Fibroblast of skin of right biceps (primary cell): ENCODE measurements around the gene FREM1.
A peak's percentile ranks its signal among the peaks of the same experiment; 100 is the strongest.
"Not testable (repeated sequence)": the region's sequence is repeated elsewhere in the genome, so short reads cannot be mapped to it uniquely, and the experiment has no call there.

Experiments used
- DNase-seq: peaks from one replicate; pipeline ENCODE4 v3.0.0-alpha.2; 2013

FREM1 gene, protein sequence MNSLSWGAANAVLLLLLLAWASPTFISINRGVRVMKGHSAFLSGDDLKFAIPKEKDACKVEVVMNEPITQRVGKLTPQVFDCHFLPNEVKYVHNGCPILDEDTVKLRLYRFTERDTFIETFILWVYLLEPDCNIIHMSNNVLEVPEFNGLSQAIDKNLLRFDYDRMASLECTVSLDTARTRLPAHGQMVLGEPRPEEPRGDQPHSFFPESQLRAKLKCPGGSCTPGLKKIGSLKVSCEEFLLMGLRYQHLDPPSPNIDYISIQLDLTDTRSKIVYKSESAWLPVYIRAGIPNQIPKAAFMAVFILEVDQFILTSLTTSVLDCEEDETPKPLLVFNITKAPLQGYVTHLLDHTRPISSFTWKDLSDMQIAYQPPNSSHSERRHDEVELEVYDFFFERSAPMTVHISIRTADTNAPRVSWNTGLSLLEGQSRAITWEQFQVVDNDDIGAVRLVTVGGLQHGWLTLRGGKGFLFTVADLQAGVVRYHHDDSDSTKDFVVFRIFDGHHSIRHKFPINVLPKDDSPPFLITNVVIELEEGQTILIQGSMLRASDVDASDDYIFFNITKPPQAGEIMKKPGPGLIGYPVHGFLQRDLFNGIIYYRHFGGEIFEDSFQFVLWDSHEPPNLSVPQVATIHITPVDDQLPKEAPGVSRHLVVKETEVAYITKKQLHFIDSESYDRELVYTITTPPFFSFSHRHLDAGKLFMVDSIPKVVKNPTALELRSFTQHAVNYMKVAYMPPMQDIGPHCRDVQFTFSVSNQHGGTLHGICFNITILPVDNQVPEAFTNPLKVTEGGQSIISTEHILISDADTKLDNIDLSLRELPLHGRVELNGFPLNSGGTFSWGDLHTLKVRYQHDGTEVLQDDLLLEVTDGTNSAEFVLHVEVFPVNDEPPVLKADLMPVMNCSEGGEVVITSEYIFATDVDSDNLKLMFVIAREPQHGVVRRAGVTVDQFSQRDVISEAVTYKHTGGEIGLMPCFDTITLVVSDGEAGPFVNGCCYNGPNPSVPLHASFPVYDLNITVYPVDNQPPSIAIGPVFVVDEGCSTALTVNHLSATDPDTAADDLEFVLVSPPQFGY (N-terminal part only)

DNA sequence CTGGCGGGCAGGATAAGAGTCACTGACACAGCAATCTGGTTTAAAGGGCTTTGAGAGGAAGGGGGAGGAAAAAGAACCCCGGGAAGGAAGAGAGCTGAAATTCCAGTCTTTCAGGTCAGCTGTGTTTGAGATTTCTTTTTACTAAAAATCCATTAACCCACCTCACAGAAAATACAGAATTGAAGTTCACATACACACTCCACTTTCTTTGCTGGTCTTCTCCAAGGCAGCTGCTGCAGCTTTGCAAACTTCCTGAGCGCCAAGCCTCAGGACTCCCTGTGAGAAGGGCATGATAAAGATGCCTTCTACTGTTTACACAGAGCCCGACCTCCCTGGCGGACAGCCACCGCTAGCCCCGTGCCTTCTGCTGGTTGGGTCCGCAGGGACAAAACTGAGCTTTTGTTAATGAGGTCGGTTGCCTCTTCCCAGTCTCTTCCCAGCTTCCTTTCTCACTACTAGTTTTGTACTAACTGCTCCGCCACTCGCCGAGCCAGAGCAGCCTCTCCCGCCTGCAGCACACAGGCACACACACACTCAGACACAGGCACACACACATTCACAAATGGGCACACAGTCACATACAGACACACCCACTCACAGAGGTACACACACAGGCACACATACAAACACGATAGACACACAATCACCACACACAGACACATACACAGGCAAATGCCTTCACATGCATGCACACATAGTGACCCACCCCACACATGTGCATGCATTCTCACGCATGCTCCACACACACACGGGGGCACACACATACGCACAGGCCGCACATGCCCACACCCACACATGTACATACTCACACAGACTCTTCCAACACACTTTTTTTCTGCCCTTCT, at the start of gene FREM1:
FREM1 (minus strand) TSS at position 468 of the 845 bp plus-strand sequence. CDS start 41,451 bp downstream, outside the sequence.
- peak; percentile 28 for DNase-seq

DNA sequence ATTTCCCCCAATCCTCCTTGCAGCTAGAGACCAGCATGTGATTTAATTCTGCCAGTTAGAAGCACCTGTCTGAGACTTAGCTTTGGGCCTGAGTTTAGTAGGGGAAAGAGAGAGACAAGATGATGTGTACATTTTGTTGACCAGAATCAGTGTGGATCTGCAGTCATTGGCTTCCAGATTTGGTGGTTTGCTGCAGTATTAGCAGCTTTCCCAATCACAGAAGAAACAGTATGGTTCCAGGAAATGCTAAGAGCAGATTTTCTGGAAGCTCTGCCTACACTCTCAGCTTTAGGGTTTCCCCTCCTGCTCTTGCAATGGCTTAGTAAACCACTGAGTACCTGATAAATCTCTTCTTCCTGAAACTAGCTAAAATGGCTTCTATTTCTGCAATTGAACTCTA, 48.8 kb upstream of the FREM1 start:
- no peak for DNase-seq

DNA sequence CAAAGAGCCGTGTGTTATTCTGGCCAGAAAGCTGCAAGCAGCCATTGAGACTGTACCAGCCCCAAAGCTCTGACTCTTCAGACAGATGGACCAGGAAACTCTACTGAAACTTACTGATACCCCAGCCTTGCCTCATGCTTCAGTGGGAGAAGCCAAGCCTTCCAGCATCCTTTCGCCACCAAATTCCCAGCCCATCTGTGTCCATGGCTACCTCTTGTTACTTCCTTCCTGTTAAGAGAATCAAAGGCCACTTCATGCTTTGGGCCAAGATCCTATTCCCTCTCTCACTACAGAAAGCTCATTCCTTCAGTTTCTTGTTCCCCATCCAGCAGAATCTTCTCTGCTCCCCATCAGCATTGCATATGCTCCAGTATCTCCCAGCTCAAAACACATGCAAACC, 46.9 kb upstream of the FREM1 start:
- no peak for DNase-seq

DNA sequence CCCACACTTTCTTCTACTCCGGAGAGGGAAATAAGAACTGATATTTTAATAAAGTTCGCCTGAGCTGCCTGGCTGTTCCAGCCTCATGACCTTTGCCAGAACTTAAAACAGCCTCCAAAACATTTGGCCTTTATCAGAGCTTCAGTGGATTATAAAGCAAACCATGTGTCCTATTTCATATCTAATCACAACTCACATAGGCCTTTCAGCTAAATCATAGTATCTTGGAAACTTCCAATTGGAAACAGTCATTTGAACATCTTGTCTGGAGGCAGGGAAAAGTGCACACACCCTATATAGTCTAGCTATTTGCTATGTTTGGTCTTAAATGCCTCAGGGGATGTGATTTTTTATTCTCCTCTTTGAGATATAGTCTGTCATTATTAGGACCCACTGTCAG, 46.0 kb upstream of the FREM1 start:
- DNase-seq: no peak

DNA sequence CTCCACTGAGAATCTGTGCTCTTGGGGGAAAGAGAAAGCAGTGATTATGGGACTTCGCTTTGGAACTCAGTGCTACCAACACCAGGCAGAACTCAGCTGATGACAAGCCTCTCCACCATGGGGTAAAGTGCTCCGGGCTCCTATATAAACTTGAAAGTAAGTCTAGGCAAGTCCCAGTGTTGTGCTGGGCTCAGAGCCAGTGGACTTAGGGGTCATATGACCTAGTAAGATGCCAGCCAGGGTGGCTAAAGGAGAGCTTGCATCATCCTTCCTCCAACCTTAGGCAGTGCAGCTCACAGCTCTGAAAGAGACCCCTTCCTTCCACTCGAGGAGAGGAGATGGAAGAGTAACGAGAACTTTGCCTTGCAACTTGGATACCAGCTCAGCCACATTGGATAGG, 35.1 kb upstream of the FREM1 start:
- no peak for DNase-seq

DNA sequence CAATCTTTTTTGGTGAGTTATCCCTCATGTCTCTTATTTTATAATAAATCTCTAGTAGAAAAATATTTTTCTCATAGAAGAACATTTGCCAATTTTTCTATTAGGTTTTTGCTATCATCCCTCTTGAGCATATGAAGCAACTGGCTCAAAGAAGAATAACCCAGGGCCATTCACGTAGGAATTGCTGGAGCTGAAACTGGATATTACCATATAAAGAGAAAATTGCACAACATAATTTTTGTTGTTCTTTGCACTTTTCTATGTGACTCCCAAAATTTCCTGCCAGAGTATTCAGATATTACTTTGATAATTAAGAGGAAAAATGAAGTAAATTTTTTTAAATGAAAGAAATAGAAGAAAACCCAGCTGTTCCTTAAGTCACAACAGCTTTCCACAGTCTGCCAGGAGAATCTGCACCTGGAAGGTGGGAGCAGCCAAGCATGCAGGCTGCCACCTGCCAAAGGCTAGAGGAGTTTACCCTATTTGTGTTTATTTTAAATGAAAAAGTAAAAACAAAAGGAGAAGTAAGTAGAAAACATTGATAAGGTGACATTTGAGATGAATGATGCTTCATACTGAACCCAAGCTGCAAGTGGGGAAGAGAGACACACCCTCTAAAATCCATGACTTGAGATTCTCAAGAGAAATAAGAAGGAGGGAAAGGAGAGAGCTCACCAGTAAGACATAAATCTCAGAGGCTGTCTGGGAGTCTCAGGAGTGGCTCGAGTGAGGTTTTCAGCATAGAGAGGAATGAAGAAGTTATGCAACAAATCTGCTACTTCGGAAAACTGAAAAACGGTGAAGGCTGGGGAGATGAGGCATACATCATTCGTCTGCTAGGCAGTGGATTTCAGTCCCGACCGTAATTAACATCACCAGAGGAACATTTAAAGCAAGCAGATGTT, 31.5 kb upstream of the FREM1 start:
- peak; percentile 5 for DNase-seq

DNA sequence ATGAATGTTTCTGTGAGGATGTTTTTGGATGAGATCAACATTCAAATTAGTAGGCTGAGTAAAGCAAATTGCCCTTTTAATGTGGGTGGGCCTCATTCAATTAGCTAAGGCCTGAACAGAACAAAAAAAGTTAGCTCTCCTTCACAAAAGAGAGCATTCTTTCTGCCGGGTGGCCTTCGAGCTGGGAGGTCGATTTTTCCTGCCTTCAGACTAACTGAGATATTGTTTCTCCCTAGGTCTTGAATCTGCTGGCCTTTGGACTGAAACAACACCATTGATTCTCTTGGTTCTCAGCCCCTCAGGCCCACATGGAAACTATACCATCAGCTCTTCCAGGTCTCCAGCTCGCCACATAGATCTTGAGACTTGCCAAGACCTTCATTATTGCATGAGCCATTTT, 29.1 kb upstream of the FREM1 start:
- no peak for DNase-seq

DNA sequence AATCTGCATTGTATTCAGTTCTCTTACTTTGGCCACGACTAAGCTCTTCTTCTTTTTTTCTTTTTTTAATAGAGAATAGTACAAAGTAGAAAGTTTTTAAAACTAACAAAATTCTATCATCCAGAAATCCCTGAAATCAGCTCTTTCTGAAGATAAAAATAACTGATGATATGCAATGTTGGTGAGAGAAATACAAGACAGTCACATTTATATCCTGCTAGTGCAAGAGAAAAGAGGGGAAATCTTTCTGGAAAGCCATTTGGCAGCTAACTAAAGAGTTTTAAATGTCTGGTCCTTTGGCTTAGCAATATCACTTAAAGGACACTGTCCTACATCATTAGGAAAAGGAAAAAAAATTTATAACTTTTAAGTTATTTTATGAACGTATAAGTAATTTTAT, 27.0 kb upstream of the FREM1 start:
- DNase-seq: no peak

DNA sequence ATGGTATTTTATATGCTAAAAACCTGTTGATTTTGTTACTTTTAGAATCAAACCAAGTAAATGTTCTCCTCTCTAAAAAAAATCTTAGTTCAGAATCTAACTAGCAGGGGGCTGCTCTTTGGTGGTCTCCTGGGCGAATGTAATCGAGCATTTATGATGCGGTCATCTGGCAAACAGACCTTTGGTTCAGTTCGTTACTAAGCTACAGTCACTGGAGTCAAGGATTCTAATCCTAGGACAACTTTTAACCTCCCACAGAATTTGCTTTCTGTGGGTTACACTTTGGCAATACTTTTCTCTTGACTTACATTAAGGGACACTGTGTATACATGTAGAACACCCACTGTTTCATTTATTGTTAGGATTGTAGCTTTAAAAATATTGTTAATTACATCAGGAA, 26.3 kb upstream of the FREM1 start:
- no peak for DNase-seq

DNA sequence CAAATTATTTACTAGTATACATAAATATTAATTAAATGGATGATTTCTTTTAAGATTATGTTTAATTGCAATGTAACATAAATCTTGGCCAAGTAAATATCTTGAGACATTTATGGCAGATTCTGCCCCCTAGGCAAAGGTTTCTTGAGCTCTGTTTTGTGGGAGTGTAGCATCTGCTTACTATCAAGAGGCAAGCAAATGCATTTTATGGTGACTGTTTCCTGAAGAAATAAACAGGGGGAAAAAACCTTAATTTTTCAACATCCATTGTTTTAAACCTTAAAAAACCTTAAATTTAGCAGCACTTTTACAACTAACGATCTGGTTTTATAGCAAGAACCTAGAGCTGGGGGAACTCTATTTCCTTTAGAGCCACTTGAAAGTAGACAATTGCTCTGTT, 25.7 kb upstream of the FREM1 start:
- DNase-seq: no peak

DNA sequence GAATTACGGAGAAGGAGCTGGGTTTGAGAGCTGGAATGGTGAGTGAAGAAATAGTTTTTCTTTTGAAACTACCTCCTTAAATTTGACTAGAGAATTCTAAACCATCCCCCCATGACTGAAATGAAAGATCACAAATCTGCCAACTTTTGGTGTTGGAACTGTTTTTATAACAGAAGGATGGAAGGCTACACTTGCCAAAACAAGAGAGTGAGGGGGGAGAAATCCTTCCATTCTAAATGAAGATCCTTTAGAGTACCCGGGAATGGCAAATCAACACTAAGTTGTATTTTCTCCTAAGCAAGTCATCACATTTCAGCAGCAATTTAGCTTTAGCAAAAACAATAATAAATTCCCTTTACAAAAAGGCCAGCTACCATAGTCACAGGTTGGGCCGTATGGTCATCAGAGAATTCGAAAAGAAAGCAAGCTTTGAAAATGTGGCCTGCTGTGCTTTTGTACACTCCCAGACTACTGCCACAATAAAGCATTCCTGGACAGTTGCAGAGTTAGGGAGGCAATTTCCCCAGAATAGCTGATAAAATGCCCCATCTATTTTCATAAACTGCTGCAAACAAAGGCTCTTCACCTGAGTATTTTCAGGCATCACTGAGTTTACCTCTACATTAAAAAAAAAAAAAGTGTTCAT, 25.0 kb upstream of the FREM1 start:
- no peak for DNase-seq

DNA sequence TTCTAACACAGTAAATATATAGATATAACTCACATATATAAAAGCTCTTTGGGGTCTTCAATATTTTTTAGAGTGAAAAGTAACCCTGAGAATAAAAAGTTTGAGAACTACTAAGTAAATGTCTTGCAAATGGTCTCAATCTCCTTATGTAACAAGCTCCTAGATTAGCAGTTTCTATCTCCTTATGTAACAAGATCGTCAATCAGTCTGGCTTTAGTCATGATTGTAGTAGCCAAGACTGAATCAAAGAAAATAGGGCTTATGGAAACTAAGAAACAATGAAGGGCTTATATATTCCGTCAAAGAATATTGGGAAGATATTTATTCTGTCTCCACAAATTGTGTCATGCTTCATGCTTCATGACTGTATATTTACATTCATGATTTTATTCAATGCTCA, 22.4 kb upstream of the FREM1 start:
- no peak for DNase-seq

DNA sequence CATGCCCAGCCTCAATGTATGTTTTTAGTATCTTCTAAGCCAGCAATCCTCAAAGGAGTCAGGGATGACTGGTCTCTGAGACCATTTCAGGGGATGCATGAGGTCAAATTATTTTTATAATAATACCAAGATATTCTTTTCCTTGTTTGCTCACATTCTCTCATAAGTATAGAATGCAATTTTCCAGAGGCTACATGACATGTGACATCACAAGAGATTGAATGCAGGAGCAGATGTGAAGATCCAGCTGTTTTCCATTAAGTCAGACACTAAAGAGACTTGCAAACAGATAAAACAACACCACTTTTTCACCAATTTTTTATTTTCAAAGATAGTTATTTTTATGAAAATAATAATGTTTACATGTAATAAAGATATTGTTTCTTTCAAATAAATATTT, 22.0 kb upstream of the FREM1 start:
- DNase-seq: peak; percentile 1

DNA sequence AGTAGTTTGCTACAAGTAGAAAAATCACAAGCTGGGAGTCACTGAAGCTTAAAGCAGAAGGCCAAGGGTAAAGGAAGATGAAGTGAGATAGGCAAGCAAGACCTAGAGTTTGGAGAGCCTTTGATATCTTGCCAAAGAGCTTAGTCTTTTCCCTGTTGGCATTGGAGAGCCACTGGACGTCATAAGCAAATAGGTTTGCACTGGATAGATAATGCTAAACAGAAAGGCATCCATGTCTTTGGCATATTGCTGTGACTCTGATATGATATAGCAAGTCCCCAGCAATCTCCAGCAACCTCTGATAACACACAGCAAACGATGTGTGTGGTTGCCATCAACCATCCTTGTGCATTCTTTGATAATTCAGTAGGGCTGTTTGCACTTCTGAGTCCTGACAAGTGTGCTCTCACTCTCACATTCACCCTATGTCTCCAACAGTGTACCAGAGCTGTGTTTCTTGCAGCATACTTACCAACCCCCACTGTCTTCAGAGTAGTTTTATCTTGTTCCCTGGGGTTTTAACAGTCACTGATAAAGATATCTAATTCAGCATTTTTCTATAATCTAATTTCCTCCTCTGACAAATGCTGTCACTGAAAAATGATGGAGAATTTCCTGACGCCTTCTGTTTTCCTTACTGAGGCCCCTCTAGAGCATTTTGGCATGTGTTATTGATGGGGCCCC, 16.9 kb upstream of the FREM1 start:
- DNase-seq: peak; percentile 3

DNA sequence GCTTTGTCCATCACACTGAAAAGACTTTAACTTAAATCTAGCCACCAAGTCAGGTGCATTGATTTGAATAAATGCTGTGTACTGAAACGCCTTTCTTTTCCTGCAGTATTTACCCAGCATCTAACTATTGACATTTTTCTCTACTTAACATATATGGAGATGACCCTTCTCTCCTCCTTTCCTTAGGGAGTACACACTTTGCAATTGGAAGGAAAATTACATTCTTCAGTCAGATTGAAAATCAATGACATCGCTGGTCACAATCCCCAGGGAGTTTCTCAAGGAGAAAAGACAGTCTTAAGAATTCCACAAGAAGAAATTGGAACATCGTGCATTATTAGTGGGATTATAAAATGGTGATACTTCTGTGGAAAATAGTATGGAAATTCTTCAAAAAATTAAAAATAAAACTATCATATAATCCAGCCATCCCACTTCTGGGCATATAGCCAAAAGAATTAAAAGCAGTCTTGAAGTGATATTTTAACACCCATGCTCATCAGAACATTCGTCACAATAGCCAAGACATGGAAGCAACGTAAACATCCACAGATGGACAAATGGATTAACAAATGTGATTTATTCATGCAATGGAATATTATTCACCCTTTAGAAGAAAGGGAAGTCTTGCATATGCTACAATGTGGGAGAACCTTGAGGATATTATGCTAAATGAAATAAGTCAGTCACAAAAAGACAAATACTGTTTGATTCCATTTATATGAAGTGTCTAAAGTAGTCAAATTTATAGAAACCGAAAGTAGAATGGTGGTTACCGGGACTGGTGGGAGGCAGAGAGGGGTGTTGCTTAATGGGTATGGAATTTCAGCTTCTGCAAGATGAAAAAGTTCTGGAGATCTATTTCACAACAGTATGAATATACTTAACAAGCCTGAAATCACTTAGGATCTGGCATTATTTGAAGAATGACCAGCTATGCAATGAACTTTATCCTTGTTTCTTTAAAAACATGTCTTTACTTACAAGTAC, 14.3 kb upstream of the FREM1 start:
- DNase-seq: peak; percentile 63

DNA sequence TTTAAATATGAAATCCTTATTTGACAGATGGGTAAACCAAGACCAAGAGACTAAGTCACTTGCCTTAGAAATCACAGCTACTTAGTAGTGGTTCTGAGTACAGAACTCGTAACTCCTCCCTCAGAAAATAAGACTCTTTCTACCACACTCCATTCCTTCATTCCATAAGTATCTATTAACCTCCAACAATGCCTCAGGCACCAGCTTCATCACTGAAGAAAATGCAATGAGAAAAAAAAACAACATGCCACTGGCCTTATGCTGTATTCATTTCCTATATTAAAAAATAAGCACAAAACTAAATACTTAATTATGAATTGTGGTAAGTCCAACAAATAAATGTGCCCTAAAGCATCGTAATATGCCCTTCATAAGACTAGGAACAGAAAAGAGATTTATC, 13.5 kb upstream of the FREM1 start:
- no peak for DNase-seq

DNA sequence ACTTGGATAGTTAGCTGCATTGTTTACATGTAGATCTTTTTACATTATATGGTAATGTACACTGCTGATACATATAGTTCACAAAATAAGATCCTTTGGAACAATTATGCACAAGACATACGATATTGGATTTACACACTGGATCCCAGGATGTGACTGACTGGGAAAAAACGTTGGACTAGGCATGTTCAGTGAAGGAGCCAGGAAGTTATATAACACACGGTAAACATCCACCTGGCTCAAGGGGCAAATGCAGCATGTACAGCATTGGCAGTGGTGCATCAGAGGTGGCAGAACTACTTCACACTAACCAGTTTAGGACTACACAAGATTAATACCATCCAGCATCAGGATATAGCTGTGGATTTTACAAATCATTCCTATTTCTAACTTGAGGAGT, 10.6 kb upstream of the FREM1 start:
- DNase-seq: not testable (repeated sequence)

DNA sequence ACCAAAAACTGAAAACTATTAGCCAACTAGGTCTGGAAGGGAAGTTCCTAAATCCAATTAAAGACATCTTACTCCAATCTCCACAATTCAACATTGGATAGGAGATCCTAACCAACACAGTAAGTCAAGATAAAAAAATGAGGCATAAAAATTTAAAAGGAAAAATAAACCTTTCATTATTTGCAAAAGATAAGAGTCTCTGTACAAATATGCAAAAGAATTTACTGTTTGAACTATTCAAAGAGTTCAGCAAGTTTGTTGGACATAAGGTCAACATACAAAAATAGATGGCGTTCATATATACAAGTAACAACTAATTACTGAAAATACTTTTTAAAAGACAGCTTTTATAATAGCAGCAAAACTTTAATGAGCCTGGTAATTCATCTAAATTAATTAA, 3.1 kb upstream of the FREM1 start:
- DNase-seq: no peak

DNA sequence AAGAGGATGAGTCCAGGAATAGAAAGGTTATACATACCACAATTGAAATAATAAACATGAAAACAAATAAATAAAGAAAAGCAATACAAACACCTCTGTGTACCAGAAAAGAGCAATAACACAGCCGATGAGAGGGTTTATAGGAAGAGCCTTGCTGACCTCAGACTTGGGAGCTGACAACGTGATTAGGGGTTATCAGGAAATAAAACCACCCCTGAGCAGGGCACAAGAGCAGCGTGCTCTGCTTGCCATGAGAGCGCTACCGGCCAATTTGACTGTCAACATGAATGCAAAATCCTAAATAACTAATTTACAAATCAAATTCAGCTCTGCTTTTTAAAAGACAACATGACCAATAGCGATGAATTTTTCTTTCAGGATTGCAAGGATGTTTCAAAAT, 2.6 kb upstream of the FREM1 start:
- no peak for DNase-seq
